CD8-positive, alpha-beta memory T cell (primary cell): Measurements from ENCODE around the gene WFDC11. TPM values are rescaled to one million over a fixed set of nuclear protein-coding genes. Genes with fewer than 3 reads are reported as not detected.
"Not testable (repeated sequence)": the region's sequence is repeated elsewhere in the genome, so short reads cannot be mapped to it uniquely, and the experiment has no call there.

Experiments
- CTCF ChIA-PET: fragments of 350-600 bp; sonication (Branson Sonifier 250); formaldehyde crosslinking; loops from one replicate; lab custom pipeline; 2021; ENCODE audit warnings: antibody characterized with exemption; lab: Charles Lee
- POLR2A ChIA-PET: fragments of 350-600 bp; sonication (Branson Sonifier 250); formaldehyde crosslinking; loops from one replicate; lab custom pipeline; 2021; ENCODE audit warnings: antibody characterized with exemption; lab: Charles Lee
- DNase-seq, 5 donors: peaks; one replicate each; pipeline versions ENCODE4 v3.0.0 to v3.0.0-alpha.2; 2020 to 2022; ENCODE audit warnings: mixed read lengths in 1 of 5
- H3K27ac ChIP-seq: one replicate; pipeline ENCODE4 v1.7.0; 2013; ENCODE audit warnings: low read depth, mild to moderate bottlenecking, low read length, moderate library complexity
- H3K27me3 ChIP-seq: 2 replicates; pipeline ENCODE4 v1.7.0; 2013; ENCODE audit warnings: low read length, mild to moderate bottlenecking; ENCODE audit not compliant: insufficient read depth, poor library complexity, severe bottlenecking
- H3K36me3 ChIP-seq: 2 replicates; pipeline ENCODE4 v1.7.0; 2013; ENCODE audit warnings: mild to moderate bottlenecking, low read length, moderate library complexity; ENCODE audit not compliant: insufficient read depth
- H3K4me1 ChIP-seq: 2 replicates; pipeline ENCODE4 v1.7.0; 2013; ENCODE audit warnings: mild to moderate bottlenecking, low read length, moderate library complexity; ENCODE audit not compliant: insufficient read depth
- H3K4me3 ChIP-seq: 2 replicates; pipeline ENCODE4 v1.7.0; 2013; ENCODE audit warnings: mild to moderate bottlenecking, low read length
- H3K9me3 ChIP-seq: 2 replicates; pipeline ENCODE4 v1.7.0; 2013; ENCODE audit warnings: mild to moderate bottlenecking, low read length
- H3K27ac Mint-ChIP-seq, 8 donors: one replicate each; pipeline ENCODE4 v1.8.0; 2020 to 2021; ENCODE audit warnings: mixed read lengths in 8 of 8, mild to moderate bottlenecking in 6 of 8, inconsistent platforms in 3 of 8, moderate library complexity in 3 of 8
- H3K27me3 Mint-ChIP-seq, 2 donors: one replicate each; pipeline ENCODE4 v1.8.0; 2020 to 2021; ENCODE audit warnings: mixed read lengths in 2 of 2, mild to moderate bottlenecking in 1 of 2, moderate library complexity in 1 of 2
- H3K36me3 Mint-ChIP-seq, 3 donors: one replicate each; pipeline ENCODE4 v1.8.0; 2020 to 2021; ENCODE audit warnings: mixed read lengths in 3 of 3, inconsistent platforms in 1 of 3, mild to moderate bottlenecking in 1 of 3
- H3K4me1 Mint-ChIP-seq, 3 donors: one replicate each; pipeline ENCODE4 v1.8.0; 2020 to 2021; ENCODE audit warnings: mixed read lengths in 3 of 3, inconsistent platforms in 1 of 3, mild to moderate bottlenecking in 1 of 3
- H3K4me3 Mint-ChIP-seq, 7 donors: one replicate each; pipeline ENCODE4 v1.8.0; 2020 to 2021; ENCODE audit warnings: mixed read lengths in 7 of 7, mild to moderate bottlenecking in 6 of 7, moderate library complexity in 4 of 7, inconsistent platforms in 2 of 7
- H3K9me3 Mint-ChIP-seq, 5 donors: one replicate each; pipeline ENCODE4 v1.8.0; 2020 to 2022; ENCODE audit warnings: mixed read lengths in 5 of 5, mild to moderate bottlenecking in 3 of 5, moderate library complexity in 2 of 5, inconsistent platforms in 1 of 5
- polyA plus RNA-seq: library from polyadenylated mRNA; unstranded; fragments of 300-500 nt; fragmentation: Illumina TruSeq; gene quantifications from one replicate; pipeline ENCODE4 v1.2.3, GENCODE V29; 2021
- total RNA-seq, 2 experiments: library from RNA; stranded (reverse); gene quantifications; one replicate each; pipeline ENCODE4 v1.2.3, GENCODE V29; 2021

Gene WFDC11
- total RNA-seq: not detected
- polyA plus RNA-seq: not detected

- Histone ChIP-seq H3K27me3 (no peaks in the 10 kb centered on the region), H3K4me3 (no peak within 1 kb of the TSS), H3K4me1 (no peaks in the 10 kb centered on the region), H3K36me3 (no peaks in the 10 kb centered on the region), H3K9me3 (no peaks in the 10 kb centered on the region), H3K27ac (no peak within 1 kb of the TSS)
- Mint-ChIP-seq H3K9me3 (peaks cover 0 to 3% (median 2%) of the 10 kb centered on the region in 5 donors), H3K27ac (no peak within 1 kb of the TSS), H3K36me3 (no peaks in the 10 kb centered on the region), H3K4me1 (no peaks in the 10 kb centered on the region), H3K27me3 (peaks cover 17 to 48% of the 10 kb centered on the region in 2 donors), H3K4me3 (no peak within 1 kb of the TSS)
- DNase-seq: no peak
- ChIA-PET CTCF (no interaction called here), POLR2A (no interaction called here)
These were observed at the start of gene WFDC11 for GRCh38 chr20:45670139-45670538. Gene WFDC11, minus strand, starts transcription at chr20:45670239. Its CDS starts 19,639 bp downstream, at chr20:45650600.

GRCh38 chr20:45716141-45716688 is 46.2 kb upstream of the WFDC11 start:
- H3K9me3 Mint-ChIP-seq, H3K36me3 Mint-ChIP-seq, H3K27me3 ChIP-seq, H3K27ac Mint-ChIP-seq, CTCF ChIA-PET, H3K36me3 ChIP-seq, POLR2A ChIA-PET, H3K9me3 ChIP-seq, H3K27ac ChIP-seq, H3K4me1 ChIP-seq, H3K4me3 ChIP-seq: not testable (repeated sequence)
- peak overlapping the region in 2 of 7 donors; percentile 18 to 20 for H3K4me3 Mint-ChIP-seq
- H3K4me1 Mint-ChIP-seq: peaks cover 10 to 11% (median 10%) of the 10 kb centered on the region in 3 donors
- DNase-seq: peak in 1 of 5 donors; percentile 3
- peaks cover 18 to 39% of the 10 kb centered on the region in 2 donors for H3K27me3 Mint-ChIP-seq

GRCh38 chr20:45704969-45705637 is 35.1 kb upstream of the WFDC11 start, which contains the start of gene WFDC10B:
Gene WFDC10B, minus strand, starts transcription at chr20:45705019. Its CDS starts 19,027 bp downstream, at chr20:45685992.
- no peaks in the 10 kb centered on the region for H3K36me3 ChIP-seq
- H3K4me3 ChIP-seq: no peak within 1 kb of the TSS
- no peaks in the 10 kb centered on the region for H3K27me3 ChIP-seq
- no peaks in the 10 kb centered on the region for H3K4me1 ChIP-seq
- Mint-ChIP-seq H3K4me3 (no peak within 1 kb of the TSS), H3K9me3 (no peaks in the 10 kb centered on the region), H3K36me3 (no peaks in the 10 kb centered on the region), H3K4me1 (no peaks in the 10 kb centered on the region), H3K27me3 (peaks cover 13 to 49% of the 10 kb centered on the region in 2 donors), H3K27ac (peak within 1 kb of the TSS in 1 of 8 donors; percentile 4)
- H3K9me3 ChIP-seq: no peaks in the 10 kb centered on the region
- CTCF ChIA-PET: no interaction called here
- DNase-seq: no peak
- H3K27ac ChIP-seq: no peak within 1 kb of the TSS
- POLR2A ChIA-PET: no interaction called here

GRCh38 chr20:45701873-45702272 is 31.8 kb upstream of the WFDC11 start, which contains the start of gene WFDC13:
Gene WFDC13, plus strand, starts transcription at chr20:45702038. Its CDS starts 86 bp downstream, at chr20:45702124.
- ChIA-PET CTCF (no interaction called here), POLR2A (no interaction called here)
- DNase-seq: no peak
- no peaks in the 10 kb centered on the region for H3K4me1 ChIP-seq
- Mint-ChIP-seq H3K4me1 (no peaks in the 10 kb centered on the region), H3K36me3 (no peaks in the 10 kb centered on the region), H3K27ac (no peak within 1 kb of the TSS), H3K4me3 (no peak within 1 kb of the TSS), H3K9me3 (no peaks in the 10 kb centered on the region), H3K27me3 (peaks cover 7 to 26% of the 10 kb centered on the region in 2 donors)
- no peak within 1 kb of the TSS for H3K4me3 ChIP-seq
- no peaks in the 10 kb centered on the region for H3K36me3 ChIP-seq
- no peak within 1 kb of the TSS for H3K27ac ChIP-seq
- H3K27me3 ChIP-seq: no peaks in the 10 kb centered on the region
- H3K9me3 ChIP-seq: no peaks in the 10 kb centered on the region

GRCh38 chr20:45701104-45701503 is 31.1 kb upstream of the WFDC11 start:
- CTCF ChIA-PET: no interaction called here

GRCh38 chr20:45695496-45695895 is 25.5 kb upstream of the WFDC11 start:
- Mint-ChIP-seq H3K4me3 (no peak overlapping the region), H3K27me3 (peaks cover 12 to 49% of the 10 kb centered on the region in 2 donors), H3K9me3 (peaks cover 0 to 6% (median 2%) of the 10 kb centered on the region in 5 donors), H3K27ac (no peak overlapping the region), H3K4me1 (no peaks in the 10 kb centered on the region), H3K36me3 (peaks cover 0 to 10% (median 0%) of the 10 kb centered on the region in 3 donors)
- DNase-seq: no peak
- POLR2A ChIA-PET: no interaction called here
- Histone ChIP-seq H3K36me3 (no peaks in the 10 kb centered on the region), H3K9me3 (no peaks in the 10 kb centered on the region), H3K4me3 (no peak overlapping the region), H3K4me1 (no peaks in the 10 kb centered on the region), H3K27me3 (no peaks in the 10 kb centered on the region), H3K27ac (no peak overlapping the region)
- CTCF ChIA-PET: no interaction called here

More at GRCh38 chr20:45701104-45701503, 31.1 kb upstream of the WFDC11 start:
- peaks cover 0 to 1% (median 0%) of the 10 kb centered on the region in 5 donors for H3K9me3 Mint-ChIP-seq
- peaks cover 7 to 29% of the 10 kb centered on the region in 2 donors for H3K27me3 Mint-ChIP-seq
- no peak overlapping the region for H3K27ac Mint-ChIP-seq
- no peak overlapping the region for H3K4me3 ChIP-seq
- POLR2A ChIA-PET: no interaction called here
- H3K4me1 ChIP-seq: no peaks in the 10 kb centered on the region
- no peaks in the 10 kb centered on the region for H3K36me3 Mint-ChIP-seq
- no peak overlapping the region for H3K4me3 Mint-ChIP-seq
- H3K9me3 ChIP-seq: no peaks in the 10 kb centered on the region
- no peak overlapping the region for H3K27ac ChIP-seq
- no peaks in the 10 kb centered on the region for H3K36me3 ChIP-seq
- H3K4me1 Mint-ChIP-seq: no peaks in the 10 kb centered on the region
- no peak for DNase-seq
- no peaks in the 10 kb centered on the region for H3K27me3 ChIP-seq

- H3K27ac Mint-ChIP-seq, POLR2A ChIA-PET: not testable (repeated sequence)
These were observed 23.3 kb upstream of the WFDC11 start for GRCh38 chr20:45693346-45693745.

GRCh38 chr20:45685896-45686295 is 15.9 kb upstream of the WFDC11 start:
- ChIA-PET CTCF (no interaction called here), POLR2A (no interaction called here)
- Histone ChIP-seq H3K27ac (no peak overlapping the region), H3K9me3 (no peaks in the 10 kb centered on the region), H3K27me3 (no peaks in the 10 kb centered on the region), H3K4me3 (no peak overlapping the region), H3K36me3 (no peaks in the 10 kb centered on the region), H3K4me1 (no peaks in the 10 kb centered on the region)
- H3K27me3 Mint-ChIP-seq: peaks cover 2 to 21% of the 10 kb centered on the region in 2 donors
- DNase-seq: no peak
- H3K4me1 Mint-ChIP-seq: no peaks in the 10 kb centered on the region
- H3K9me3 Mint-ChIP-seq: peaks cover 0 to 5% (median 2%) of the 10 kb centered on the region in 5 donors
- no peak overlapping the region for H3K4me3 Mint-ChIP-seq
- H3K36me3 Mint-ChIP-seq: no peaks in the 10 kb centered on the region
- no peak overlapping the region for H3K27ac Mint-ChIP-seq

More at GRCh38 chr20:45693346-45693745, 23.3 kb upstream of the WFDC11 start:
- H3K27ac ChIP-seq, CTCF ChIA-PET, H3K9me3 Mint-ChIP-seq, H3K4me3 Mint-ChIP-seq, H3K4me1 ChIP-seq, H3K36me3 ChIP-seq, H3K9me3 ChIP-seq, H3K27me3 ChIP-seq, H3K4me1 Mint-ChIP-seq, DNase-seq, H3K4me3 ChIP-seq: not testable (repeated sequence)
- H3K36me3 Mint-ChIP-seq: peaks cover 0 to 10% (median 0%) of the 10 kb centered on the region in 3 donors
- peaks cover 12 to 50% of the 10 kb centered on the region in 2 donors for H3K27me3 Mint-ChIP-seq
